A673 (cell line): ENCODE measurements around the gene ATP2B2. TPM values are rescaled to one million over a fixed set of nuclear protein-coding genes. Genes with fewer than 3 reads are reported as not detected.

ENCODE experiments used
- BruUV-seq: library from RNA; stranded (reverse); fragments of 400-500 nt; replicated peaks from 2 replicates; lab custom pipeline; 2021; lab: Mats Ljungman, UMichigan
- CTCF ChIA-PET: fragments of 300-600 bp; sonication (Branson Sonifier 250); formaldehyde crosslinking; loops from one replicate; lab custom pipeline; 2022; ENCODE audit warnings: antibody characterized with exemption; lab: Charles Lee
- POLR2A ChIA-PET: fragments of 300-600 bp; sonication (Branson Sonifier 250); formaldehyde crosslinking; loops from one replicate; lab custom pipeline; 2022; ENCODE audit warnings: antibody characterized with exemption; ENCODE audit not compliant: low non-redundant PET; lab: Charles Lee
- DNase-seq: peaks from one replicate; pipeline ENCODE4 v3.0.0-alpha.2; 2015; ENCODE audit warnings: low spot score
- H3K27ac ChIP-seq: fragments of 200-600 bp; sonication (generic); 2 replicates; pipeline ENCODE4 v1.5.1; 2016; ENCODE audit warnings: mixed run types, low read depth, mild to moderate bottlenecking, mixed read lengths, antibody characterized with exemption, low read length; ENCODE audit not compliant: poor library complexity, severe bottlenecking
- H3K27me3 ChIP-seq: fragments of 200-600 bp; sonication (generic); replicated peaks from 2 replicates; pipeline ENCODE4 v1.6.1; 2017; ENCODE audit warnings: mixed run types, low read depth, mild to moderate bottlenecking, mixed read lengths, antibody characterized with exemption, low read length; ENCODE audit not compliant: insufficient read depth, poor library complexity
- H3K36me3 ChIP-seq: fragments of 200-600 bp; sonication (generic); 2 replicates; pipeline ENCODE4 v1.6.1; 2016; ENCODE audit warnings: mixed run types, mild to moderate bottlenecking, mixed read lengths, antibody characterized with exemption, low read length; ENCODE audit not compliant: insufficient read depth, poor library complexity, severe bottlenecking
- H3K4me1 ChIP-seq: fragments of 200-600 bp; sonication (generic); 2 replicates; pipeline ENCODE4 v1.6.1; 2017; ENCODE audit warnings: mixed run types, mild to moderate bottlenecking, mixed read lengths, antibody characterized with exemption, low read length; ENCODE audit not compliant: insufficient read depth, poor library complexity, severe bottlenecking
- H3K4me3 ChIP-seq: fragments of 200-600 bp; sonication (generic); 2 replicates; pipeline ENCODE4 v1.5.1; 2016; ENCODE audit warnings: low read depth, mixed run types, mild to moderate bottlenecking, mixed read lengths, low read length; ENCODE audit not compliant: poor library complexity, severe bottlenecking
- H3K9me3 ChIP-seq: fragments of 200-600 bp; sonication (generic); 2 replicates; pipeline ENCODE4 v1.6.1; 2016; ENCODE audit warnings: mixed run types, low read depth, mild to moderate bottlenecking, mixed read lengths, antibody characterized with exemption, low read length; ENCODE audit not compliant: poor library complexity, severe bottlenecking
- CTCF ChIP-seq: fragments of 300-800, 200-600 bp; sonication (generic); conservative IDR thresholded peaks from 2 replicates; pipeline ENCODE4 v1.5.1; 2017; ENCODE audit warnings: low read depth, mild to moderate bottlenecking, antibody characterized with exemption, low read length, moderate library complexity, mixed read lengths
- EZH2 ChIP-seq: fragments of 200-600 bp; sonication (generic); IDR thresholded peaks from 2 replicates; pipeline ENCODE4 v1.6.1; 2017; ENCODE audit warnings: borderline replicate concordance, low read depth, mild to moderate bottlenecking, mixed read lengths, antibody characterized with exemption, low read length; ENCODE audit not compliant: poor library complexity, severe bottlenecking
- intact Hi-C: fragments of 100-400 bp; cut with micrococcal nuclease; formaldehyde crosslinking; loops from one replicate; pipeline ENCODE4 v1.10.0; 2022; ENCODE audit not compliant: unreplicated experiment
- total RNA-seq: library from RNA; stranded (reverse); gene quantifications from 2 replicates; pipeline ENCODE4 v1.2.3, GENCODE V29; 2021

The ATP2B2 gene
- total RNA-seq, 1 experiment from 2014 or later, result 0.17 TPM

GRCh38 chr3:10437995-10438901 lies 67.1 kb downstream of the ATP2B2 start:
- Histone ChIP-seq H3K9me3 (no peaks in the 10 kb centered on the region), H3K36me3 (no peaks in the 10 kb centered on the region), H3K4me3 (no peak overlapping the region), H3K27ac (no peak overlapping the region), H3K4me1 (peaks cover 8% of the 10 kb centered on the region), H3K27me3 (no peaks in the 10 kb centered on the region)
- TF ChIP-seq EZH2, result no peak
- TF ChIP-seq CTCF, result no peak
- BruUV-seq, result no TSS peak
- ChIA-PET POLR2A (no interaction called here), CTCF (no interaction called here)
- intact Hi-C loops, result no loop called here
- DNase-seq, result peak; percentile 21

GRCh38 chr3:10437272-10437994 lies 68.0 kb downstream of the ATP2B2 start:
- peaks cover 8% of the 10 kb centered on the region for H3K4me1 ChIP-seq
- TF ChIP-seq EZH2 (no peak), CTCF (no peak)
- intact Hi-C loops, result no loop called here
- H3K27ac ChIP-seq, result no peak overlapping the region
- no peaks in the 10 kb centered on the region for H3K27me3 ChIP-seq
- H3K9me3 ChIP-seq, result no peaks in the 10 kb centered on the region
- DNase-seq, result peak; percentile 51
- no peak overlapping the region for H3K4me3 ChIP-seq
- POLR2A ChIA-PET, result no interaction called here
- H3K36me3 ChIP-seq, result no peaks in the 10 kb centered on the region
- CTCF ChIA-PET, result no interaction called here
- BruUV-seq, result no TSS peak

- no peak overlapping the region for H3K27ac ChIP-seq
- no TSS peak for BruUV-seq
- H3K36me3 ChIP-seq, result no peaks in the 10 kb centered on the region
- H3K9me3 ChIP-seq, result no peaks in the 10 kb centered on the region
- no peak for TF ChIP-seq EZH2
- no peak for TF ChIP-seq CTCF
- no peak for DNase-seq
- H3K4me3 ChIP-seq, result no peak overlapping the region
- H3K27me3 ChIP-seq, result no peaks in the 10 kb centered on the region
- CTCF ChIA-PET, result no interaction called here
- peaks cover 8% of the 10 kb centered on the region for H3K4me1 ChIP-seq
- POLR2A ChIA-PET, result interaction anchor here (0.7 kb wide), 1 partner anchor 78 kb away, joined by 3 read pairs; no protein-coding TSS in a partner anchor
- intact Hi-C loops, result no loop called here
Measured at GRCh38 chr3:10435850-10436249, 69.5 kb downstream of the ATP2B2 start.
